ENCODE measurements around the gene SCLY. TPM values are rescaled to one million over a fixed set of nuclear protein-coding genes. Genes with fewer than 3 reads are reported as not detected.
"Not testable (repeated sequence)": the region's sequence is repeated elsewhere in the genome, so short reads cannot be mapped to it uniquely, and the experiment has no call there.

SCLY gene
- total RNA-seq, 1 experiment from 2014 or later, result 51.2 TPM

DNA sequence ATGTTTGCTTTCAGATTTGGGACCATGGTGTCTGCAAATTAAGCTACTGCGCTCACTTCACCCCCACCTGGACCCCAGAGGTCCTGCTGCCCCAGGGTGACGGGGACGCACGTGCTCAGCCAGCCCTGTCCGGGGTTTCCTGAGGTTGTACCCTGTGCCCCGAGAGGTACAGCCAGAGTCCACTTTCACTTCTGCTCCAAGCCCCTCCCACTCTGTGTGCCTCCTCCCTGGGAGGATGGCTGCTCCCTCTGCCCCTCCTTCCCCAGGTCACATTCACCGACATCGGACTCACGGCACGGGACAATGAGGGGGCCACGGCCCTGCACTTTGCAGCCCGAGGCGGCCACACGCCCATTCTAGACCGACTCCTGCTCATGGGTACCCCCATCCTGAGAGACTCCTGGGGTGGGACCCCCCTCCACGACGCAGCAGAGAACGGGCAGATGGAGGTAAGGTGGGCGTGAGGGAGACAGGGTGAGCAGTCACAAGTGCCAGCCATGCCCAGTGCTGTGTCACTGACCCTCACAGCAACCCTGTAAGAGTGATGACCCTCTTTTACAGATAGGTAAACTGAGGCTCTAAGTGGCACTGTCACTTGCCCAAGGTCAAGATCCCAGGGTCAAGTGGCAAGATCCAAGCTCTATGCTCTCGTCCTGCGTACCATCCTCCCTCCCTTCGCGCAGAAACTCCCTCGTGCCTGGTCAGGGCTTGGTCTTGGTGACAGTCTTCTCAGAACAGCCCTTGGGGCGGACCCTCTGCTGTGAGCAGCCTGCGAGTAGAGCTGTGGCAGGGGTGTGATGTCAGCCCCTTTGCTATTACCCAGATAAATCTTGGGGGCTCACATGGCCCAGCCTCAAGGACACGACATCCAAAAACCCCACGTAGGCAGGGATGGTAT, 47.0 kb downstream of the SCLY start:
- DNase-seq (ENCODE audit: low read depth), result no peak

DNA sequence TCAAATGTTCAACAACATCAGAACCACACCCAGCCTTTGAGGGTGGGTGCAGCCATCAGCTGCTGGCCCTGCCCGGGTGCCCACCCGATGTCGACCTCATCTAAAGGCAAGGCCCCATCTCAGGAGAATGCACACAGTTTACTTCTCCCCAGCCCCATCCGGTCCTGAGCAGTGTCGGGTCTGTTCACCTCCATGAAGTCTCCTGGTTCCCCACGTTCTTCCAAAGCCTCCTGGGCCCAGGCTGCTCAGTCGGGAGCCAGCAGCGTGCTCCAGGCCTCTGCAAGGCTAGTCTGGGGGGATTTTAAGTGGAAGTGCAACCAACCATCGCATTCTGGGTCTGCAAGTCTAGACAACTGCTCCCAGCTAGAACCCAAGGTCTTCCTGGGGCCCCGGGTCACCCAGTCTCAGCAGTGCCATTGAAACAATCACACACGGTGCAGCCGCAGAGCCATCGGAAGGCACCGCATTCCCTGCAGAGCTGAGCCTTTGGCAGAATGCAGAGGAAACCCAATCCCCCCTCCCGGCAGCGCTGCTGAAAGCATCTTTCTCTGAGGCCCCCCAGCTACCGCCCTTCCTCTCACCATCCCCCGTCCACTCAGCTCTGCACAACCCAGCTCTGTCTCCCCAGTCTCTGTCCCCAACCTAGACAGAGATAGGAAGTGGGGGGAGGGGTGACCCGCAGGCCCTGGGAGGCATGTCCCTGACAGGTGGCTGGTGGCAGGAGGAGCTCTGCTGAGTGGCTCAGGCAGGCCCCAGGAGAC, 47.8 kb downstream of the SCLY start:
- no peak for DNase-seq (ENCODE audit: low read depth)

DNA sequence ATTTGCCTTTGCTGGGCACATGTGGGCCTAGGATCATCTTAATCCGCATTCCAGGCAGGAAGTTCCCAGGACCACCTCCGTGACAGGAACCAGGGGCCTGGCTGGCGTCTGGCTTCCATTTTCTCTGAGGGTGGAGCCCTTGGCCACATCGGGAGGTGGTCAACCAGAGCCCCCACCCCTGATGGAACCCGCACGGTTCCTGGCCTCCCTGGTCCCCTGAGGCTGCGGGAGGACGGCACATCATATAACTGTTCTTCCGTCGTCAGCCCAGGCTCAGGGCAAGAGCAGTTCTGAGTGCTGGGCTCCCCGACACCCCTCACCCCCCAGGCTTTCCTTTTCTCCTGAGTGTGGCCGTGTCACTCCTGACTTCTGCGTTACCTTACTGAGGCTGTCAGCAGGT, 52.8 kb downstream of the SCLY start:
- no peak for DNase-seq (ENCODE audit: low read depth)

DNA sequence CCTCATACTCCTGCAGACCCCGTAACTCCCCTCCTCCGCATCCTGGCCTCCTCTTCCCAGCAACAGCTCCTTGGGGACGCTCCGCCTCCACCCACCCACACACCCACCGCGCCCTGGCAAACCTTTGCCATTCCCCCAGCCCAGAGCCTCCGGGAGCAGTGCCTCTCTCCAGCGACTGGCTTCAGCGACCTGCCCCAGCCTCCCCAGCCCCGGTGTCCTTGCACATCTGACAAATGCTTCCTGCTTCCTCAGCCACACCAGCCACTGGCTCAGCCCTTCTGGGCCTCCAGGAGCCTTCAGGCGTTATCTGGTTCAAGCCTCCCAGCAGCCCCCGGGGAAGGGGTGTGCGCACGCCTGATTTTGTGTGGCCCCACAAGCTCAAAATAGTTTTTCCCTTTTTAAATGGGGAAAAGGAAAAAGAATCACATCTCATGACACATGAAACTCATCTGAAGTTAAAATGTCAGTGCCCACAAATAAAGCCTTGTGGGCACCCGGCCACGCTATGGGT, 53.6 kb downstream of the SCLY start:
- no peak for DNase-seq (ENCODE audit: low read depth)

DNA sequence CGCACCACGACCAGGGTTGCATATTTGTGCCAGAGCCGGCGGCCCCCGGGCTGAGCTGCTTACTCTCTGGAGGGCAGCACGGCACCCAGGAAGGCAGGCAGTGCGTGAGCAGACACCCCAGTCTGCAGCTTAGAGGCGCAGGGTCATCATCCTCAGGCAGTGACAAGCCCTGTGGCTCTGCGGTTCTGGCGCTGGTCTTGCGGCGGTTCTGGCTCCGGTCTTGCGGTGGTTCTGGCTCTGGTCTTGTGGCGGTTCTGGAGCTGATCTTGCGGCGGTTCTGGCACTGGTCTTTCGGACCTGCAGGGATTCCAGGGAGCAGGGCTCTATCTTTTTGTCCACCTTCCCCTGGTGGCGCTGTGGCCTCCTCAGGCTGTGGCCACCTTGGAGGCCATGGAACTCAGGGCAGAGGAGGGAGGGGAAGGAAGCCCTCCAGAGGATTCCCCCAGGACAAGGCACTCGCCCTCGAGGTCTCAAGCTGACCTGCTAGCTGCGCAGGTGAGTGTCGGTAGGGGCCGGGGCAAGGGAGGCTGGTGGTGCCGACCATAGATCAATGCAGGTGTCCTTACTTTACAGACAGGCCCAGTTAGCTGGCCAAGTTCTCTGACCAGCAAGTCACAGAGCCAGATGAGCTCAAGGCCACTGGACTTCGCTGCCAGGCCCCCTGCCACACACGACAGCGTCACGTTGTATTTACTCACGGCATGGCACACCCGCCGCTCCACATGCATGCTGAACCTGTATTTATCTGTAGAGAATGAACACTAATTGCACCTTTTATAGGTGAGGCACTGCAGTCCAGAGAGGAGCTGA, 54.3 kb downstream of the SCLY start:
- DNase-seq (ENCODE audit: low read depth), result no peak

DNA sequence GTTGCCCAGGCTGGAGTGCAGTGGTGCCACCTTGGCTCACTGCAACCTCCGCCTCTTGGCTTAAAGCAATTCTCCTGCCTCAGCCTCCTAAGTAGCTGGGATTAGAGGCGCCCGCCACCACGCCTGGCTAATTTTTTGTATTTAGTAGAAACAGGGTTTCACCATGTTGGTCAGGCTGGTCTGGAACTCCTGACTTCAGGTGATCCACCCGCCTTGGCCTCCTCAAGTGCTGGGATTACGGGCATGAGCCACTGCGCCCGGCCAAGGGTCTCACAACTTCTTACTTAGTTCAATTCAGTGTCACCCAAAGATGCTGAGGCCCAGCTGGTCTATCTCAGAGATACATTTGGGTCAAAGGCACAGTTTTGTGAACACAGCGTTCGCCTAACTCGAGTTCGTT, 54.9 kb downstream of the SCLY start:
- not testable (repeated sequence) for DNase-seq (ENCODE audit: low read depth)

DNA sequence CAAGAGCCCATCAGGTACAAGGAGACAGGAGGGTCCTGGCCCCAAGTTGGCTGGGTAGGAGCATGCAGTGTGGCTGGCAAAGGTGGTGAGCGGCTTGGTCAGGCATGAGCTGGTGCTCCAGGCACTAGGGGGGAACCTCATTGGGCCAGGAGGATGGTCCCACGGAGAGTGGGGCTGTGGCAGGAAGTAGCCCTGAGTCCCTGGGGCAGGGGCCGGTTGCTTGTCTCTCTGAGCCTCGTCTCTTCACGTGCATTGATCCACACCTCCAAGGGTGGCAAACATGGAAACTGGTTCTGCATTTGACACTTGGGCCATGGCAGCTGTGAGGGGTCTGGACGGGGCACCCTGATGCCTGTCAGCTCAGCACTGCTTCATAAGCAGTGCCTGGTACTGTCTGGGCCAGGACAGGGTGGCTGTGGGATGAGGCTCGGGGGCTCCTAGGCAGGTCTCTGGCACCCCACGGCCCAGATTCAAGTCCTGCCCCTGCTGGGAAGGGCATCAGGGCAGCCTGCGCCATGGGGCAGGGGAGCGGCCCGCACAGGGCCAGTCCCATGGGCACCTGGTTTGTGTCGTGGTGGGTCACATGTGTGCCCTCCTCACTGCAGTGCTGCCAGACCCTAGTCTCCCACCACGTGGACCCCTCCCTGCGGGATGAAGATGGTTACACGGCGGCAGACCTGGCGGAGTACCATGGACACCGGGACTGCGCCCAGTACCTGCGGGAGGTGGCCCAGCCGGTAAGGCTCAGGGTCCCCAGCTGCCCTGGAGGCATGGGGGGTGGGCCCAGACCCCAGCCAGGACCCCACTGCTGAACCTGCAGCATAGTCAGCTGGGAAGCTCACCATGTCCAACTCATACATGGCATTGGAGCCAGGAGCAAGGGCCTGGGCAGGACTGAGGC, 55.7 kb downstream of the SCLY start:
- no peak for DNase-seq (ENCODE audit: low read depth)

DNA sequence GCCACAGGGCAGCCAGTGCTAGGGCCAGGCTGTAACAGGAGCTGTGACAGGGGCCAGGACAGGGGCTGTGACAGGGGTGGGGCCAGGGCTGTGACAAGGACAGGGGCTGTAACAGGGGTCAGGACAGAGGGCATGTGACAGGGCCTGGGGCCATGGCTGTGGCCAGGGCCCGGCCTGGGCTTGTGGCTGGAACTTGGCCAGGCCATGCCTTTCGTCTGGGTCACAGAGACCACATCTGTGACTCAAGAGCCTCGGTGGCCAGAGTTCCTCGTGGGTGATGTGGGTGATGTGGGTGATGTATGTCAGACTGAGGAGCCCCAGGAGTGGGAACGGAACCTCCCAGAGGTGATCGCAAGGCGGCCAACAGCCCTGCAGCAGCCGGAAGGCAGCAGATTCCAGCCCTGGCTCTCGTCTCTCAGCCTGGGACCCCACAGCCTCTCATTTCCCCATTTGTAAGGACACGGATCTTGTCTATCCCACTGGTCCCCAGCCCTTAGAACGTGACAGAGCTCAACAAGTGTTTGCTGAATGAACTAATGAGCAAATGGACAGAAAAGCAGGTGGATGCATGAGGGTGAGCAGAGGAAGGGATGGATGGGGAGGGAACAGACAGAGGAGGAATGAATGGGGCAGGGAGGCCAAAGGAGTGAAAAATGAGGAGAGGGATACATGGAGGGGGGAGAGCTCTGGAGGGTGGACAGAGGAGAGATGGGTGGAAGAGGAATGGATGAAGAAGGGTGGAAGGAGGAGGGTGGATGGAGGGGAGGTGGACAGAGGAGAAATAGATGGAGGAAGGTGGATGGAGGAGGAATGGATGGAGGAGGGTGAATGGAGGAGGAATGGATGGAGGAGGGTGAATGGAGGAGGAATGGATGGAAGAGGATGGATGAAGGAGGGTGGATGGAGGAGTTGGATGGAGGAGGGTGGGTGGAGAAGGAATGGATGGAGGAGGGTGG, 56.7 kb downstream of the SCLY start:
- DNase-seq (ENCODE audit: low read depth), result no peak

DNA sequence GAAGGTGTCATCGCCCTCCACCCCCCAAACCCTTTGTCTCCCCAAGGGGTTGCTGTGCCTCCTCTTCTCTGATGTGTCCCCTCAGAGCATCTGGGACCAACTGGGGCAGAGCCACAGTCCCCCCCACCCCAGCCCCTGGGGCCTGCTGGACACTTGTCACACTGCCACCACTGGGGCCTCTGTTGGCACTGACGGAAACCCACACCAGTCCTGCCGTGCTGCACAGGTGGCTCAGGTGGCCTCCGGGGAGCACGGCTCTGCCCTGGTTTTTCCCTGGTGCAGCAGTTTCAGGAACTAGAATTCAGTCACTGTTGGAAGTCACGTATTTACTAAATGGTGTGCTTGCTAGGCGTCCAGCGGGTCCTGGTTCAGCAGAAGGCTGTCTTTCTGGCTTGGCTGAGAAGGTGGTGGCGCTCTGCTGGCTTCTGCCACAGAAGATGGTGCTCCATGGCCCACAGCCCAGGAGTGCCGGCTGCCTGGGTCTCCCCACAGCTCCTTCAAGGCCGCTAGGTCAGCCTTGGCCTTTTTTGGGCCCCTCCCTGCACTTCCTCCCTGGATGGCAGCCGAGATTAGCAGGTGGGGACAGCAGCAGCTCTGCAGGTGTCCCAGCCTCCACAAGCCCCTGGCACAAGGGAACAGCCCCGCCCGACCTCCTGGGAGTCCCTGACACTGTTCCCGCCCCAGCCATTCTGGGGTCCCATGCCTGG, 59.1 kb downstream of the SCLY start:
- no peak for DNase-seq (ENCODE audit: low read depth)

DNA sequence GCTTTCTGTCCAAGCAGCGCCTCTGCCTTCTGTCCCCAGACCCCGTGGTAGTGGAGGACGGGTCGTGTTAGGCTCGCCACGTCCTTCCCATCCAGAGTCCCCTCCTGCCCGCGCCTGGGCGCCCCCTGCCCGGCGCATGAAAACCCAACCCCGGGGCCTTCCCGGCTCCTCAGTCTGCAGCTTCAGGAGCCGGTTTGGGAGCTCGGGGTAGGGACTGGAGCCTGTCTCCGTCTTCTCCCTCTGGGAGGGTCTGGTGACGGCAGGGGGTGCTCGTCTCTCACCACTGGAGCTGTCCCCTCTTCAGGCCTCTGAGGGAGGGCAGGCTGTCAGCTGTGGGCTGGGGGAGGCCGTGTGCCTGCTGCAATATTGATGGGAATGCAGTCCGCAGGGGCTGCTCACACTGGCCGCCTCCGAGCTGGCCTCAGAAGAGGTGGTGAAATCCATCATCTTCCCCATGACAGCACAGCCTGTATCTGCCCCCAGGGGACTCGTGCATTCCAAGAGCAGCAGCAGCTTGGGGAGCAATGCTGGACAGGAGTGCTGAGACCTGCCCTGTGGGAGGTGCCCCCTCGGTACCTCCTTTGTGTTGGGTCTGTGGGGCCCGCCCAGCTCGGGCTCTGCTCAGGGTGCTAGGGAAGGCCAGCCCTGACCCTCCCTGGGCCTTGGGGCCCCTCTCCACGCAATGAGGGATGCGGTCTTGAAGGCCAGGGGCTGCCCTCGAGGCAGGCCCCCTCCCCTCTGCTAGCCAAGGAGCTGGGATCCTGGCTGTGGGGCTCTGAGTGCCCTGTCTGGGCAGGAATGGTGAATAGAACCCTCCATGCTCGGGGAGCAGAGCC, 59.9 kb downstream of the SCLY start:
- no peak for DNase-seq (ENCODE audit: low read depth)

DNA sequence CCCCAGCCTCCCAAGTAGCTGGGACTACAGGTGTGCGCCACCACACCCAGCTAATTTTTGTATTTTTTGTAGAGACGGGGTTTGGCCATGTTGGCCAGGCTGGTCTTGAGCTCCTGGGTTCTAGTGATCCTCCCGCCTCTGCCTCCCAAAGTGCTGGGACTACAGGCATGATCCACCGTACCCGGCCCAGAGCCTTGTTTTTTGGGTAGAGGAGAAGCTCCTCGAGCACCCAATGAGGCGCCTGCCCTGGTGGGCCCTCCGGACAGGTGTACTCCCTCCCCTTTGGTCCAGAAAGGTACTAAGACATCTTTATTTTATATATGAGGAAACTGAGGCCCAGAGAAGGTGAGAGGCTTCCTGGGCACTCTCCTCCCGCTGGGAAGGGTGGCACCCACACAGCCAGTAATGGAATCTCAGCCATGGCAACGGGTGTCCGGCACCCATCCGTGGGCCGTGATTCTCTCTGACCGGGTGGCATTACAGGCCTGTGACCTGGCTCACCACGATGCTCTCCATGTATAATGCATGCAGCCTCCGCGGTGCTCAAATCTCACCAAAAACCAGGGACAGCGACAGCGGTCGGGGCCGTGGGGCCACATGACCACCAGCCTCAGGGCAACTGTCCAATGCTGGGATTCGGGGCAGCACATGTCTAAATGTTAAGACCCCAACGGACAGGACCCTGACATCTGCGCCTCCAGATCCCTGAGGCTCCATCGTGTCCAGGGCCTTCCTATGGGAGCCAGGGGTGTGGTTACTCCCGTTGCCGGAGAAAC, 60.9 kb downstream of the SCLY start:
- no peak for DNase-seq (ENCODE audit: low read depth)

DNA sequence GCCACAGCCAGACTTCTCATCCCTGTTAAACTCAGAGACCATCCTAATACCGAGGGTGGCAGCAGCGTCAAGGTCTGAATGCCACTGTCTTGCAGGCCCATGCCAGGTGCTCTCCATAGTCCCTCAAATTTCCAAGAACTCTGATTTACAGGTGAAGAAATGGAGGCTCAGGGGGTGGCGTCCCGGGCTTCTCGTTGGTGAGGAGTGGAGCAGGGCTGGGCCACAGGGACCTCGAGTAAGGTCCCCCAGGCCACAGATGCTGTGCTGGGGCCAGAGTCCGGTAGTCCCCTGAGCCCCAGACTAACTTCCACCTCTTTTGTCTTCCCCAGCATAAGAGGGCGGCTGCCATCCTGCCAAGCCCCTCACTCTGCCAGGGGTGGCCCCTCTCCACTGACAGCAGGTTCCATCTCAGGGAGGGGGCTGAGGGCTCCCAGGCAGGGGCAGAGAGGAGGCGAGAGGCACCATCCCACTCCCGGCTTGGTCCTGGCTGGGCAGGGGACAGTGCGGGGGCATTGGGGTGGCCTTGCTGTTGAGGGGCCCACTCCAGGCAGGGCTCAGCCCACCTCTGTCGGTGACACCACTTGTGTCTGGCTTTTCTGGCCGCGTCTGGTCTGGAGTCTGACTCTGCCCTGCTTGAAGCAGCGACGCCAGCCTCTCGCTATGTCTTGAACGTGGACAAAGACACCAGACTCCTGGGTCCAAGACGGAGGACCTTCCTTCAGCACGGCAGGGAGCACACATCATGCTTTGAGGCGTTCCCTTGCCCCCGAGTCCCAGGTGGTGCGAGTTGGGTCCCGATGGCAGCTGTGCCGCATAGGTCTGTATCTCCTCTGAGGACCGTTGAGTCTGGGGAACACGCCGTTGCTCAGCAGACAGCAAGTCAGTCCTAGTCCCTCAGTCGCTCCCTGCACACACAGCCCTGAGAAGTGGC, 61.8 kb downstream of the SCLY start:
- no peak for DNase-seq (ENCODE audit: low read depth)

DNA sequence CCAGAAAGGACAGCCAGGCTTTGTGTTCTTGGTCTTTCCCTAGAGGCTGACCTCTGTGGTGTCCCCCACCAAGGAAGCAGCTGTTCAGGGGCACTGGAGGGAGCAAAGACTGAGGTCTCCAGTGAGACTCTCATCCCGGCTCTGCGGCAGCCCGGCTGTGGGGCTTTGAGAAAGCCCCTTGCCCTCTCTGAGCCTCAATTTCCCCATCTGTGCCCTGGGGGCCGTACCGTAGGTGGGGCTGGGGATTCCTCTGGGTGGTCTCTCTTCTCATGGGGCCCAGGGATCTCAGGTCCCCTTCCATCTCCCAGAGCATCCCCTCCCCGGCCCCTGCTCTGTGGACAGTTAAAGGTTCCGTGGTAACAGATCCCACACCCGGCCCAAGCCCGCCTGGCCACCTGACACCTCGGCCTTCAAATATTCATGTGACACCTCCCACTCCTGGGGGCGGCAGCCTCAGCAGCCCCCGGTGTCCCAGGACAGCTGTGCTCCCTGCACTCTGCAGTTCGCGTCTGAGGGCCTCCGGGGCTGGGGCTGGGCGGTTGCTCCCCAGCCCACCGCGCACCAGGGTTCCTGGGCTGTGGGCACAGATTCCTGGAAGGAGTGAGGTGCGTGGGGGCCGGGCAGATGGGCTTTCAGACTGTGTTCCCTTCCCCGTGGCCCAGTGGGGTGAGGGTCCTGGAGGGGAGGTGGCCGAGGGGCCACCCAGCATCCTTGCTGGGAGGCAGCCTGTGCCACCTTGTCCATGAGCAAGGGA, 62.6 kb downstream of the SCLY start:
- DNase-seq (ENCODE audit: low read depth), result no peak

DNA sequence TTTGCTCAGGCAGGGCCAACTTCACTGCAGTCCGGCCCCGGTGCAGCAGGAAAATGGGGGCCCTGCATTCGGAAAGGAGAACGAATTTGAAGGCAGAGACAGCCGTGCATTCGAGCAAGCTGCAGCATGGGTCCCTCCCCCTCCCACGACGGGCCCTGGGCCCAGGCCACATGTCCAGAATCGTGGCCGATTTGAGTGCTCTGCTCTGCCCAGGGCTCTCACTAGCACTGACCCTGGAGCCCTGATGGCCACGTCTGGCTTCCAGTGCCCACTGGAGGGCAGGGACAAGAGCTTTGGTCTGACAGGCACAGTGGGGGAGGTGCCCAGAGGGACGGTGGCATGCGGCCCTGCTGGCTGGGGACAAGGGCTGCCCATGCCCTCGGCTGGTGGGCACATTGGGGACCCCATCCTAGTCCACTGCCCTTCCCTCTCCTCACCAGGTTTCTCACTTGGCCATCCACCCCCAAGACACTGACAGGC, 63.2 kb downstream of the SCLY start:
- DNase-seq (ENCODE audit: low read depth), result no peak
